NT2/D1 (cell line): ENCODE measurements around the gene SEC61A1.

Experiments used
- DNase-seq: peaks from one replicate; pipeline ENCODE4 v3.0.0-alpha.2; 2011; ENCODE audit warnings: low read depth, low spot score
- H3K27me3 ChIP-seq: 2 replicates; pipeline ENCODE4 v1.6.0; 2011; ENCODE audit warnings: mild to moderate bottlenecking; ENCODE audit not compliant: insufficient read length, insufficient read depth
- H3K36me3 ChIP-seq: 2 replicates; pipeline ENCODE4 v1.6.1; 2011; ENCODE audit warnings: mild to moderate bottlenecking, low read length, mixed read lengths; ENCODE audit not compliant: insufficient read depth, insufficient read length
- H3K4me1 ChIP-seq: 2 replicates; pipeline ENCODE4 v1.5.1; 2011; ENCODE audit not compliant: insufficient read depth, insufficient read length
- H3K4me3 ChIP-seq: 2 replicates; pipeline ENCODE4 v1.5.1; 2011; ENCODE audit warnings: low read depth; ENCODE audit not compliant: insufficient read length
- H3K9ac ChIP-seq: 2 replicates; pipeline ENCODE4 v1.6.0; 2011; ENCODE audit warnings: low read depth; ENCODE audit not compliant: insufficient read length
- H3K9me3 ChIP-seq: 2 replicates; pipeline ENCODE4 v1.5.1; 2011; ENCODE audit warnings: mild to moderate bottlenecking, low read length; ENCODE audit not compliant: insufficient read depth
- SUZ12 ChIP-seq: IDR thresholded peaks from 2 replicates; pipeline ENCODE4 v1.6.1; 2011; ENCODE audit not compliant: insufficient read length, insufficient read depth; ENCODE audit errors: extremely low read depth
- YY1 ChIP-seq: IDR thresholded peaks from 2 replicates; pipeline ENCODE4 v1.6.1; 2011; ENCODE audit not compliant: insufficient read length, insufficient read depth
- ZNF274 ChIP-seq: IDR thresholded peaks from 2 replicates; pipeline ENCODE4 v1.6.1; 2011; ENCODE audit warnings: mild to moderate bottlenecking, low read depth, low read length

SEC61A1 gene

DNA sequence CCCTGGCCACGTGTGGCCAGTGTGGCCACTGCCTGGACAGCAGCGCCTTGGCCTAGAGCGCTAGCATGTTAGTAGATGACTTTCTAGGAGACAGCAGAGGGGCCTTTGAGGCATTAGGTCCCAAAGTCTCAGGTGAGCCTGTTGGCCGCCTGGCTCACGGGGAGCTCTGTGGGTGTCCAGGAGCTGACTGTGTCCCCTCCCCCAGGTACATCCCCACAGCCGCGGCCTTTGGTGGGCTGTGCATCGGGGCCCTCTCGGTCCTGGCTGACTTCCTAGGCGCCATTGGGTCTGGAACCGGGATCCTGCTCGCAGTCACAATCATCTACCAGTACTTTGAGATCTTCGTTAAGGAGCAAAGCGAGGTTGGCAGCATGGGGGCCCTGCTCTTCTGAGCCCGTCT is 17.0 kb downstream of the SEC61A1 start:
- Histone ChIP-seq H3K36me3 (peaks cover 91% of the 10 kb centered on the region), H3K4me3 (no peak overlapping the region), H3K4me1 (peaks cover 8% of the 10 kb centered on the region), H3K9ac (no peak overlapping the region), H3K9me3 (no peaks in the 10 kb centered on the region), H3K27me3 (no peaks in the 10 kb centered on the region)
- no peak for DNase-seq
- no peak for TF ChIP-seq ZNF274
- no peak for TF ChIP-seq YY1
- TF ChIP-seq SUZ12 = no peak

DNA sequence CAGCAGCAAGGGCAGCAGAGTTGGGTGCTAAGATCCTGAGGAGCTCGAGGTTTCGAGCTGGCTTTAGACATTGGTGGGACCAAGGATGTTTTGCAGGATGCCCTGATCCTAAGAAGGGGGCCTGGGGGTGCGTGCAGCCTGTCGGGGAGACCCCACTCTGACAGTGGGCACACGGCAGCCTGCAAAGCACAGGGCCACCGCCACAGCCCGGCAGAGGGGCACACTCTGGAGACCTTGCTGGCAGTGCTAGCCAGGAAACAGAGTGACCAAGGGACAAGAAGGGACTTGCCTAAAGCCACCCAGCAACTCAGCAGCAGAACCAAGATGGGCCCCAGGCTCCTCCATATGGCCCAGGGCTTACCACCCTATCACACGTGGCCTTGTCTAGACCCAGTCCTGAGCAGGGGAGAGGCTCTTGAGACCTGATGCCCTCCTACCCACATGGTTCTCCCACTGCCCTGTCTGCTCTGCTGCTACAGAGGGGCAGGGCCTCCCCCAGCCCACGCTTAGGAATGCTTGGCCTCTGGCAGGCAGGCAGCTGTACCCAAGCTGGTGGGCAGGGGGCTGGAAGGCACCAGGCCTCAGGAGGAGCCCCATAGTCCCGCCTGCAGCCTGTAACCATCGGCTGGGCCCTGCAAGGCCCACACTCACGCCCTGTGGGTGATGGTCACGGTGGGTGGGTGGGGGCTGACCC is 18.8 kb downstream of the SEC61A1 start:
- no peaks in the 10 kb centered on the region for H3K9me3 ChIP-seq
- H3K36me3 ChIP-seq = peaks cover 76% of the 10 kb centered on the region
- no peak overlapping the region for H3K4me3 ChIP-seq
- TF ChIP-seq YY1 (no peak), ZNF274 (no peak), SUZ12 (no peak)
- peaks cover 10% of the 10 kb centered on the region for H3K4me1 ChIP-seq
- no peak for DNase-seq
- peaks cover 2% of the 10 kb centered on the region for H3K27me3 ChIP-seq
- H3K9ac ChIP-seq = no peak overlapping the region

DNA sequence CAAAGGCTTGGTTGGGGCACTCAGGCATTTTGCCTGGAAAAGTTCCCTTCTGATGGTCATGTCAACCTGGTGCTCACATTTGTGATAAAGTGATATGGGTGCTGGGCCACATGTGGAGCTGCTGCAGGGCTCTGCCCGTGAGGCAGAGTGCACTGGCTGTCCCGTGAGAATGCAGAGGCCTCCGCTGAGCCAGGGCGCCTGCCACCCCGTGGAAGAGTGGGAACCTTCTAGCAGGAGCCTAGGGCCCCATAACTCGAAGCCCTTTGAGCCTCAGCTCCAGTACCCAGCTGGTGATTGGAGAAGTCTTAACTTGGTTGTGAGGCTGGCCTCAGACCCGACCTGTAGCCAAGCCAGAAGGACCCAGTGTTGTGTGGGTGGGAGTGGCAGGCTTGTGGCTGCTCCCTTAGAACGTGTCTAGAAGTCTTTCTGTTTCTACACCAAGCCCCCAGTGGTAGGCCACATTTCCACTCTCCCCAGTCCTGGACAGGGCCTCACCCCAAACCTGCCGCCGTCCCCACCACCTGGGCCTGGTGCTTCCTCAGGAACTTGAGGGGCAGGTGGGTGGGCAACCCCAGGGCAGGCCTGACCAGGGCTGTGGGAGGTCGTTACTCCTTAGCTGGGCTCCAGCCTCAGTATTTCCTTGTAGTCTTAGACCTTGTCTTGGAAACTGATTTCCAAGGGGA is 19.7 kb downstream of the SEC61A1 start:
- peaks cover 16% of the 10 kb centered on the region for H3K4me1 ChIP-seq
- H3K27me3 ChIP-seq = peaks cover 8% of the 10 kb centered on the region
- no peaks in the 10 kb centered on the region for H3K9me3 ChIP-seq
- TF ChIP-seq ZNF274 = no peak
- TF ChIP-seq SUZ12 = no peak
- TF ChIP-seq YY1 = no peak
- H3K9ac ChIP-seq = no peak overlapping the region
- no peak overlapping the region for H3K4me3 ChIP-seq
- H3K36me3 ChIP-seq = peaks cover 67% of the 10 kb centered on the region
- DNase-seq = no peak

GRCh38 chr3:128072454-128073184 is 20.4 kb downstream of the SEC61A1 start:
- Histone ChIP-seq H3K9me3 (no peaks in the 10 kb centered on the region), H3K27me3 (peaks cover 13% of the 10 kb centered on the region), H3K4me1 (peaks cover 20% of the 10 kb centered on the region), H3K9ac (no peak overlapping the region), H3K36me3 (peaks cover 60% of the 10 kb centered on the region), H3K4me3 (no peak overlapping the region)
- no peak for TF ChIP-seq YY1
- TF ChIP-seq ZNF274 = no peak
- TF ChIP-seq SUZ12 = no peak
- no peak for DNase-seq

DNA sequence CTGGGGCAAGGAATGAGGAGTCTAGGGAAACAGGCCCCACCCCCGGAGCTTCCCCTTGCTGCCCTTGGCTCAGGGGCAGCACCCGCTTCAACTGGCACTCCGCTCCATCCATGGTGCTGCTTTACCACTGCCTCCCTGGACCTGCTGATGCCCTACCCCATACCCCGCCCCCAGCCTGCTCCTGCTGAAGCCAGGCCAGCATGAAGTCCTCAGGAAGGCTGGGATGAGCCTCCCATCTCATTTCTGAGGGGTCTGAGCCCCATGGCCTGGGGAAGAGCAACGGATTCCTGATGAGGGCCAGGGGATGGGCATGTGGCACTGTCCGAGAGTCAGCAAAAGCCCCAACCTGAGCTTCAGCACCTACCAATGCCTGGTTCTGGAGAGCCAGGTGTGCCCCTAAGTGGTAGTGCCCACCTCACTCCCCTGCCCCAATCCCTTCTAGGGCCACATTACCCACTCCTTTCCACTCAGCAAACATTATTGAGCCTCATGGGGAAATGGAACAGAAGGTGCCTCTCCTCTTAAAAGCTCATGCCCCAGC is 21.0 kb downstream of the SEC61A1 start:
- Histone ChIP-seq H3K9ac (no peak overlapping the region), H3K36me3 (peaks cover 60% of the 10 kb centered on the region)
- no peak for TF ChIP-seq YY1
- no peak for TF ChIP-seq ZNF274
- no peak for TF ChIP-seq SUZ12

DNA sequence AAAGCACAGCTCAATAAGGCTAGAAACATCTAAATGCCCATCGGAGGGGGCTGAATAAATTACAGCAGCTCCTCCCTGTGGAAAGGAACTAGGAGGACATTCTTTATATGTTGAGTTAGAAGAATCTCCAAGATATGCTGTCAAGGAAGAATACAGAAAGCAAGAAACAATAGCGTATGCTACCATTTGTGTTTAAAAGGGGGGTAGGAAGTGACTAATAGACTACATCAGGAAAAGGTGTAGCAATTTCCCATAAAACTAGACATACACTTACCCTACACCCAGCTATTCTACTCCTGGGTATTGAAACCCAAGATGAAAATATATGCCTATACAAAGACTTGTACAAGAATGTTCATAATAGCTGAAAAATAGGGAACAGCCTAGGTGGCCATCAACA is 21.6 kb downstream of the SEC61A1 start:
- Histone ChIP-seq H3K36me3 (peaks cover 60% of the 10 kb centered on the region), H3K27me3 (peaks cover 13% of the 10 kb centered on the region), H3K9me3 (no peaks in the 10 kb centered on the region), H3K4me3 (no peak overlapping the region), H3K4me1 (peaks cover 18% of the 10 kb centered on the region), H3K9ac (no peak overlapping the region)
- no peak for DNase-seq
- no peak for TF ChIP-seq YY1
- no peak for TF ChIP-seq ZNF274
- TF ChIP-seq SUZ12 = no peak

More for the DNA sequence above, 21.0 kb downstream of the SEC61A1 start:
- no peak for DNase-seq
- no peak overlapping the region for H3K4me3 ChIP-seq
- H3K4me1 ChIP-seq = peaks cover 22% of the 10 kb centered on the region
- H3K9me3 ChIP-seq = no peaks in the 10 kb centered on the region
- peaks cover 13% of the 10 kb centered on the region for H3K27me3 ChIP-seq
